A673 (cell line): ENCODE results near the gene RAB15.

Experiments used
- EZH2 ChIP-seq: fragments of 200-600 bp; sonication (generic); IDR thresholded peaks from 2 replicates; pipeline ENCODE4 v1.6.1; 2017; ENCODE audit warnings: borderline replicate concordance, low read depth, mild to moderate bottlenecking, mixed read lengths, antibody characterized with exemption, low read length; ENCODE audit not compliant: poor library complexity, severe bottlenecking
- TF ChIP-seq, protein P1 (sequence below): fragments of 300-800, 200-600 bp; sonication (generic); conservative IDR thresholded peaks from 2 replicates; pipeline ENCODE4 v1.5.1; 2017; ENCODE audit warnings: low read depth, mild to moderate bottlenecking, antibody characterized with exemption, low read length, moderate library complexity, mixed read lengths

DNA sequence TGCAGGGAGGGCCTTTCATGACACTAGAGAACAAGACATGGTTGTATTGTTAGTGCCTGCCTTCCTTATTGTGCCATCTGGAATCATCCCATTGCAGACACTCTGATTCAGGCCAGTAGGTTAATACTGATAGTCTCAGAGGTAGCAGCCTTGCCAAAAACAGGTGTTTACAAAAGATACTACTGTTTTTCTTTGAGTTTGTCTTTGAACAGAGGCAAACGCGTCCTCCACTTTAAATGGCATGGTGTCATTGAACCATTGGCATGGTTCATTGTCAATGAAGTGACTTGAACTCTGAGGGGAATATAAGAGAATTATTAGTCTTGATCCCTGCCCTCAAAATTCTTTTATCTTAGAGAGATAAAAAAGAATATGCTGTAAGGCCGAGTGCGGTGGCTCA, 18.8 kb upstream of the RAB15 start:
- TF ChIP-seq, protein P1, sequence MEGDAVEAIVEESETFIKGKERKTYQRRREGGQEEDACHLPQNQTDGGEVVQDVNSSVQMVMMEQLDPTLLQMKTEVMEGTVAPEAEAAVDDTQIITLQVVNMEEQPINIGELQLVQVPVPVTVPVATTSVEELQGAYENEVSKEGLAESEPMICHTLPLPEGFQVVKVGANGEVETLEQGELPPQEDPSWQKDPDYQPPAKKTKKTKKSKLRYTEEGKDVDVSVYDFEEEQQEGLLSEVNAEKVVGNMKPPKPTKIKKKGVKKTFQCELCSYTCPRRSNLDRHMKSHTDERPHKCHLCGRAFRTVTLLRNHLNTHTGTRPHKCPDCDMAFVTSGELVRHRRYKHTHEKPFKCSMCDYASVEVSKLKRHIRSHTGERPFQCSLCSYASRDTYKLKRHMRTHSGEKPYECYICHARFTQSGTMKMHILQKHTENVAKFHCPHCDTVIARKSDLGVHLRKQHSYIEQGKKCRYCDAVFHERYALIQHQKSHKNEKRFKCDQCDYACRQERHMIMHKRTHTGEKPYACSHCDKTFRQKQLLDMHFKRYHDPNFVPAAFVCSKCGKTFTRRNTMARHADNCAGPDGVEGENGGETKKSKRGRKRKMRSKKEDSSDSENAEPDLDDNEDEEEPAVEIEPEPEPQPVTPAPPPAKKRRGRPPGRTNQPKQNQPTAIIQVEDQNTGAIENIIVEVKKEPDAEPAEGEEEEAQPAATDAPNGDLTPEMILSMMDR: no peak
- TF ChIP-seq EZH2: no peak
